Kidney tubule cell (primary cell): ENCODE data around the gene FBXL20.
"Not testable (repeated sequence)": the region's sequence is repeated elsewhere in the genome, so short reads cannot be mapped to it uniquely, and the experiment has no call there.

Experiments
- DNase-seq: peaks from one replicate; pipeline ENCODE4 v3.0.0-alpha.2; 2018; ENCODE audit warnings: low spot score

Gene FBXL20

GRCh38 chr17:39327109-39327508, 74.3 kb downstream of the FBXL20 start:
- DNase-seq, result no peak

- DNase-seq, result no peak
Observed at GRCh38 chr17:39325528-39326240, 75.7 kb downstream of the FBXL20 start.

GRCh38 chr17:39318636-39319035, 82.8 kb downstream of the FBXL20 start:
- no peak for DNase-seq

GRCh38 chr17:39306509-39307212, 94.8 kb downstream of the FBXL20 start:
- DNase-seq, result peak; percentile 11

- DNase-seq, result no peak
Observed at GRCh38 chr17:39305978-39306377, 95.4 kb downstream of the FBXL20 start.

- no peak for DNase-seq
Observed at GRCh38 chr17:39304188-39304587, 97.2 kb downstream of the FBXL20 start.

- DNase-seq, result no peak
Observed at GRCh38 chr17:39294060-39294459, 107.4 kb downstream of the FBXL20 start.

- DNase-seq, result not testable (repeated sequence)
Observed at GRCh38 chr17:39292546-39292945, 108.9 kb downstream of the FBXL20 start.

GRCh38 chr17:39286513-39286912, 114.9 kb downstream of the FBXL20 start:
- not testable (repeated sequence) for DNase-seq

GRCh38 chr17:39284685-39285084, 116.7 kb downstream of the FBXL20 start:
- DNase-seq, result no peak

GRCh38 chr17:39283896-39284295, 117.5 kb downstream of the FBXL20 start:
- DNase-seq, result no peak

- no peak for DNase-seq
Observed at GRCh38 chr17:39283098-39283497, 118.3 kb downstream of the FBXL20 start.

GRCh38 chr17:39281806-39282205, 119.6 kb downstream of the FBXL20 start:
- peak; percentile 15 for DNase-seq

- DNase-seq, result not testable (repeated sequence)
Observed at GRCh38 chr17:39278246-39278645, 123.2 kb downstream of the FBXL20 start.

GRCh38 chr17:39277110-39277509, 124.3 kb downstream of the FBXL20 start:
- DNase-seq, result no peak

- DNase-seq, result no peak
Observed at GRCh38 chr17:39276113-39276512, 125.3 kb downstream of the FBXL20 start.

- DNase-seq, result no peak
Observed at GRCh38 chr17:39271546-39271945, 129.9 kb downstream of the FBXL20 start.

- peak; percentile 18 for DNase-seq
Observed at GRCh38 chr17:39270923-39271322, 130.5 kb downstream of the FBXL20 start.

GRCh38 chr17:39264119-39264518, 137.3 kb downstream of the FBXL20 start:
- DNase-seq, result no peak

- no peak for DNase-seq
Observed at GRCh38 chr17:39261286-39261685, 140.1 kb downstream of the FBXL20 start.

- no peak for DNase-seq
Observed at GRCh38 chr17:39252788-39253460, 148.5 kb downstream of the FBXL20 start.

- DNase-seq, result no peak
Observed at GRCh38 chr17:39251997-39252396, 149.4 kb downstream of the FBXL20 start.

GRCh38 chr17:39250076-39250475, 151.3 kb downstream of the FBXL20 start:
- DNase-seq, result not testable (repeated sequence)
